ENCODE results near the gene CPSF3.

DNA sequence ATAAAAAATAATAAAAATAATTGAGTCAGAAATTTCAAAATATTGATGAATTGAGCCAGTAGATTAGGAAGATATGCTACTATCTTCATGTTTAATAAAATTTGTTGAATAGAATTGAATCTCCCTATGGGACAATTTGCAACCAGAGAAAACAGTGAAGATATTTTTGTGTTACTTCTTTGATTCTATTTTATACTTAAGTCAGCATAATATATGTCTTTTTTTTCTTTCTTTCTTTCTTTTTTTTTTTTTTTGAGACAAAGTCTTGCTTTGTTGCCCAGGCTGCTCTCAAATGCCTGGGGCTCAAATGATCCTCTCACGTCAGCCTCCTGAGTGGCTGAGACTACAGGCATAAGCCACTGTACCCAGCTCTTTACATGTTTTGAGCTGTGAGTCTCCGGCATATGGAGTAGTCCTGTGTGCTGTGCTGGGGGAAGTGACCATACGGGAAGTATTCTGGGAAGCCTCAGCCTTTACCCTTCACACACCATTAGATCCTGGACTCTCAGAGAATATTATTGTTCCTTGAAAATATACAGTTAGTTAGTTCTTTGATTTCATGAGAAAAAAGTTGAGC lies 37.1 kb downstream of the CPSF3 start:
- TF ChIP-seq, protein P1, sequence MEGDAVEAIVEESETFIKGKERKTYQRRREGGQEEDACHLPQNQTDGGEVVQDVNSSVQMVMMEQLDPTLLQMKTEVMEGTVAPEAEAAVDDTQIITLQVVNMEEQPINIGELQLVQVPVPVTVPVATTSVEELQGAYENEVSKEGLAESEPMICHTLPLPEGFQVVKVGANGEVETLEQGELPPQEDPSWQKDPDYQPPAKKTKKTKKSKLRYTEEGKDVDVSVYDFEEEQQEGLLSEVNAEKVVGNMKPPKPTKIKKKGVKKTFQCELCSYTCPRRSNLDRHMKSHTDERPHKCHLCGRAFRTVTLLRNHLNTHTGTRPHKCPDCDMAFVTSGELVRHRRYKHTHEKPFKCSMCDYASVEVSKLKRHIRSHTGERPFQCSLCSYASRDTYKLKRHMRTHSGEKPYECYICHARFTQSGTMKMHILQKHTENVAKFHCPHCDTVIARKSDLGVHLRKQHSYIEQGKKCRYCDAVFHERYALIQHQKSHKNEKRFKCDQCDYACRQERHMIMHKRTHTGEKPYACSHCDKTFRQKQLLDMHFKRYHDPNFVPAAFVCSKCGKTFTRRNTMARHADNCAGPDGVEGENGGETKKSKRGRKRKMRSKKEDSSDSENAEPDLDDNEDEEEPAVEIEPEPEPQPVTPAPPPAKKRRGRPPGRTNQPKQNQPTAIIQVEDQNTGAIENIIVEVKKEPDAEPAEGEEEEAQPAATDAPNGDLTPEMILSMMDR (tag by site-specific recombination; IDR thresholded peaks at IDR 0.05): no peak
- TF ChIP-seq, protein P2, sequence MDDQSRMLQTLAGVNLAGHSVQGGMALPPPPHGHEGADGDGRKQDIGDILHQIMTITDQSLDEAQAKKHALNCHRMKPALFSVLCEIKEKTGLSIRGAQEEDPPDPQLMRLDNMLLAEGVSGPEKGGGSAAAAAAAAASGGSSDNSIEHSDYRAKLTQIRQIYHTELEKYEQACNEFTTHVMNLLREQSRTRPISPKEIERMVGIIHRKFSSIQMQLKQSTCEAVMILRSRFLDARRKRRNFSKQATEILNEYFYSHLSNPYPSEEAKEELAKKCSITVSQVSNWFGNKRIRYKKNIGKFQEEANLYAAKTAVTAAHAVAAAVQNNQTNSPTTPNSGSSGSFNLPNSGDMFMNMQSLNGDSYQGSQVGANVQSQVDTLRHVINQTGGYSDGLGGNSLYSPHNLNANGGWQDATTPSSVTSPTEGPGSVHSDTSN (CRISPR knock-in tag; IDR thresholded peaks at IDR 0.05): no peak
- TF ChIP-seq ZNF311 (tag by site-specific recombination; IDR thresholded peaks at IDR 0.05; ENCODE audit: borderline replicate concordance): no peak
- TF ChIP-seq, protein P3, sequence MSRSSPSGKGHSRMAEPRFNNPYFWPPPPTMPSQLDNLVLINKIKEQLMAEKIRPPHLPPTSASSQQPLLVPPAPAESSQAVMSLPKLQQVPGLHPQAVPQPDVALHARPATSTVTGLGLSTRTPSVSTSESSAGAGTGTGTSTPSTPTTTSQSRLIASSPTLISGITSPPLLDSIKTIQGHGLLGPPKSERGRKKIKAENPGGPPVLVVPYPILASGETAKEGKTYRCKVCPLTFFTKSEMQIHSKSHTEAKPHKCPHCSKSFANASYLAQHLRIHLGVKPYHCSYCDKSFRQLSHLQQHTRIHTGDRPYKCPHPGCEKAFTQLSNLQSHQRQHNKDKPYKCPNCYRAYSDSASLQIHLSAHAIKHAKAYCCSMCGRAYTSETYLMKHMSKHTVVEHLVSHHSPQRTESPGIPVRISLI (tag by site-specific recombination; IDR thresholded peaks at IDR 0.05): no peak
